GM12874 (cell line): Measurements from ENCODE around the gene CDH4.

Source experiments
- TF ChIP-seq, protein P1 (sequence below): IDR thresholded peaks from 2 replicates; pipeline ENCODE4 v1.5.1; 2011; ENCODE audit warnings: low read depth, mild to moderate bottlenecking, control low read depth, low read length, moderate library complexity; ENCODE audit not compliant: insufficient read depth

Gene CDH4

GRCh38 chr20:61765871-61766654, 514.0 kb downstream of the CDH4 start:
- TF ChIP-seq, protein P1, sequence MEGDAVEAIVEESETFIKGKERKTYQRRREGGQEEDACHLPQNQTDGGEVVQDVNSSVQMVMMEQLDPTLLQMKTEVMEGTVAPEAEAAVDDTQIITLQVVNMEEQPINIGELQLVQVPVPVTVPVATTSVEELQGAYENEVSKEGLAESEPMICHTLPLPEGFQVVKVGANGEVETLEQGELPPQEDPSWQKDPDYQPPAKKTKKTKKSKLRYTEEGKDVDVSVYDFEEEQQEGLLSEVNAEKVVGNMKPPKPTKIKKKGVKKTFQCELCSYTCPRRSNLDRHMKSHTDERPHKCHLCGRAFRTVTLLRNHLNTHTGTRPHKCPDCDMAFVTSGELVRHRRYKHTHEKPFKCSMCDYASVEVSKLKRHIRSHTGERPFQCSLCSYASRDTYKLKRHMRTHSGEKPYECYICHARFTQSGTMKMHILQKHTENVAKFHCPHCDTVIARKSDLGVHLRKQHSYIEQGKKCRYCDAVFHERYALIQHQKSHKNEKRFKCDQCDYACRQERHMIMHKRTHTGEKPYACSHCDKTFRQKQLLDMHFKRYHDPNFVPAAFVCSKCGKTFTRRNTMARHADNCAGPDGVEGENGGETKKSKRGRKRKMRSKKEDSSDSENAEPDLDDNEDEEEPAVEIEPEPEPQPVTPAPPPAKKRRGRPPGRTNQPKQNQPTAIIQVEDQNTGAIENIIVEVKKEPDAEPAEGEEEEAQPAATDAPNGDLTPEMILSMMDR, result no peak

GRCh38 chr20:61766921-61767610, 515.0 kb downstream of the CDH4 start:
- TF ChIP-seq, protein P1, result no peak

- TF ChIP-seq, protein P1, result no peak
These were observed 515.9 kb downstream of the CDH4 start for GRCh38 chr20:61767761-61768494.

DNA sequence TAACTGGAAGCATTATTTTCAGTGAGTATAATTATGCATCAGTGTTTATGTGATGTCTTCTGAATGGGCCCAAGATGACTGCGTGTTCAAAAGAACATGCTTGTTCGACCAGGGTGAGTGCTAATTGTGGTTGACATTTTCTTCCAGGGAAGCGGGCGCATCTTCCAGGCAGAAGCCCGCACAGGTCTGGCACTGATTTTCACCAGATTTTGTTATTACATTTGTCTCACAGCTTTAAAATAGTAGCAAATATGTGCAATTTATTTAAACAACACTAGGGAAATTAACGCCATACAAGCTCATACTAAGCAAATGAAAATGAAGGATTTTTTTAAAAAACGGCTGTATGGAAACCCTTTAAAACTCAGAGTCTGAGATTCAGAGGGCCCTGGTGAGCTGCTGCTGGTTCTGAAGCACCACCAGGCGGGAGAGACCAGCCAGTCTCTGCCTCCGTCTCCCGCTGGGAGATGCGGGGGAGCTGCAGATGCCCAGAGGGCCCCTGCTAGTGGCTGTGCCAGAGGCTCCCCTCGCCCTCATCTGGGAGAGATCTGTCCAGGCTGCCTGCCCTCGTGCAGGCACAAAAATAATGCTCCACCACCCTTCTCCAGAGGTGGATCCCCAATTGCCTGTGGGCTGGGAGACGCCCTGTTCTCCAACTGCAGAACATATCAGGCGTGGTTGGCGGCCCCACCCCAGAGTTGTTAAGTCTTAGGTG, 516.7 kb downstream of the CDH4 start:
- TF ChIP-seq, protein P1, result no peak

DNA sequence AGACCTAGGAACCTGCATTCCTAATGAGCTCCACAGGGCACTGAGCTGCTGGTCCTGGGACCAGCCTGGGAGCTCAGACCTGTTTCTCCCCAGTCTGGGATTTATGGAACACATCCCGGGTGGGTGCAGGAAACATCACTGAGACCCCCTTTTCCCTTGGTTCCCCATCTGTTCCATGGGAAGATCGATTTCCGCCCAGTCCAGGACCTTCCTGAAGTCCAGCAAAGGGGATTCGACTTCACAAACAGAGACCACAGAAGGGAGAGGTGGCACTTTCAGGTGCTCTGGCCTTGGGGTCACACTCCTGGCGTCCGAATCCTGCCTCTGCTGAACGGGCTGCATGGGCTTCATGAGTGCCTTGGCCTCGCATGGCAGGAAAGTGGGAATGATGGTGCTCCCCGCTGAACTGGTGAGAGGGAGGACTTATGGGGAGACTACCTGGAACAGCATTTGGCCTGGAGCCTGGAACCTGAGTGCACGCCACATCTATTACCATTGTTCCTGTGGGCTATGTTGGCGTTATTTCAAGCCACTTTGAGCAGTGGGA, 517.3 kb downstream of the CDH4 start:
- TF ChIP-seq, protein P1, result no peak

GRCh38 chr20:61770113-61770585, 518.1 kb downstream of the CDH4 start:
- TF ChIP-seq, protein P1, result no peak
